CD14-positive monocyte (primary cell): Measurements from ENCODE around the gene CRTC1. TPM values are rescaled to one million over a fixed set of nuclear protein-coding genes. Genes with fewer than 3 reads are reported as not detected.

Experiments
- DNase-seq, 3 donors: peaks; one replicate each; pipeline ENCODE4 v3.0.0-alpha.2; 2011 to 2022
- H2AFZ ChIP-seq: 2 replicates; pipeline ENCODE4 v1.6.0; 2012; ENCODE audit warnings: mild to moderate bottlenecking, low read depth, low read length, inconsistent platforms; ENCODE audit not compliant: insufficient read depth, poor library complexity, severe bottlenecking
- H3K27ac ChIP-seq, 2 donors: 1 replicate in 1 of 2; 2 replicates in 1 of 2; pipeline ENCODE4 v1.5.1; 2012 to 2013; ENCODE audit warnings: low read length in 2 of 2, control low read depth in 1 of 2, inconsistent platforms in 1 of 2, low read depth in 1 of 2, mild to moderate bottlenecking in 1 of 2
- H3K27me3 ChIP-seq, 2 donors: one replicate each; pipeline versions ENCODE4 v1.6.0 to v1.6.1; 2011 to 2013; ENCODE audit warnings: low read length in 2 of 2; ENCODE audit not compliant: control insufficient read depth in 2 of 2, insufficient read depth in 2 of 2
- H3K36me3 ChIP-seq, 2 donors: replicated peaks in 1 of 2; 1 replicate in 1 of 2; 2 replicates in 1 of 2; pipeline versions ENCODE4 v1.5.1 to v1.6.1; 2012 to 2013; ENCODE audit warnings: low read length in 2 of 2, control low read depth in 1 of 2, inconsistent platforms in 1 of 2, mild to moderate bottlenecking in 1 of 2; ENCODE audit not compliant: insufficient read depth in 2 of 2, control insufficient read depth in 1 of 2
- H3K4me1 ChIP-seq, 2 donors: 1 replicate in 1 of 2; 2 replicates in 1 of 2; pipeline versions ENCODE4 v1.5.1 to v1.6.1; 2012 to 2013; ENCODE audit warnings: low read length in 2 of 2, control low read depth in 1 of 2, inconsistent platforms in 1 of 2, mild to moderate bottlenecking in 1 of 2, moderate library complexity in 1 of 2; ENCODE audit not compliant: insufficient read depth in 2 of 2, control insufficient read depth in 1 of 2
- H3K4me2 ChIP-seq: replicated peaks from 2 replicates; pipeline ENCODE3; 2012; ENCODE audit warnings: low read length, moderate library complexity, mild to moderate bottlenecking; ENCODE audit not compliant: poor library complexity, severe bottlenecking; ENCODE audit errors: extremely low read depth
- H3K4me3 ChIP-seq, 3 experiments: fragments of 200-600 bp in 1 of 3; sonication (generic) in 1 of 3; replicated peaks in 1 of 3; 1 replicate in 2 of 3; 2 replicates in 1 of 3; pipeline ENCODE4 v1.5.1; 2011 to 2013; ENCODE audit warnings: low read length in 3 of 3, mild to moderate bottlenecking in 3 of 3, control low read depth in 2 of 3, low read depth in 2 of 3, inconsistent platforms in 1 of 3, moderate library complexity in 1 of 3
- H3K79me2 ChIP-seq: 2 replicates; pipeline ENCODE4 v1.6.0; 2012; ENCODE audit warnings: mild to moderate bottlenecking, control low read depth, inconsistent platforms, low read length, moderate library complexity; ENCODE audit not compliant: insufficient read depth
- H3K9ac ChIP-seq: 2 replicates; pipeline ENCODE4 v1.6.0; 2017; ENCODE audit warnings: low read length, mild to moderate bottlenecking; ENCODE audit not compliant: insufficient read depth, poor library complexity, severe bottlenecking
- H3K9me3 ChIP-seq, 2 donors: replicated peaks in 1 of 2; 1 replicate in 1 of 2; 2 replicates in 1 of 2; pipeline versions ENCODE4 v1.5.1 to v1.6.1; 2012 to 2013; ENCODE audit warnings: low read length in 2 of 2, control low read depth in 1 of 2; ENCODE audit not compliant: control insufficient read depth in 1 of 2, insufficient read depth in 1 of 2
- H4K20me1 ChIP-seq: 2 replicates; pipeline ENCODE4 v1.6.0; 2012; ENCODE audit warnings: mild to moderate bottlenecking, low read length, control low read depth, moderate library complexity; ENCODE audit not compliant: insufficient read depth
- H3K27ac Mint-ChIP-seq, 7 donors: one replicate each; pipeline ENCODE4 v1.8.0; 2020; ENCODE audit warnings: mild to moderate bottlenecking in 7 of 7, mixed read lengths in 7 of 7, moderate library complexity in 6 of 7, inconsistent platforms in 2 of 7
- H3K27me3 Mint-ChIP-seq, 3 donors: one replicate each; pipeline ENCODE4 v1.8.0; 2021 to 2022; ENCODE audit warnings: low read depth in 3 of 3, mild to moderate bottlenecking in 3 of 3, mixed read lengths in 3 of 3, moderate library complexity in 3 of 3, inconsistent platforms in 1 of 3
- H3K36me3 Mint-ChIP-seq, 2 donors: one replicate each; pipeline ENCODE4 v1.8.0; 2020; ENCODE audit warnings: mixed read lengths in 2 of 2, inconsistent platforms in 1 of 2, mild to moderate bottlenecking in 1 of 2
- H3K4me1 Mint-ChIP-seq: one replicate; pipeline ENCODE4 v1.8.0; 2020; ENCODE audit warnings: mild to moderate bottlenecking, mixed read lengths
- H3K4me3 Mint-ChIP-seq, 2 donors: one replicate each; pipeline ENCODE4 v1.8.0; 2020; ENCODE audit warnings: mild to moderate bottlenecking in 2 of 2, mixed read lengths in 2 of 2, moderate library complexity in 1 of 2
- H3K9me3 Mint-ChIP-seq, 7 donors: one replicate each; pipeline ENCODE4 v1.8.0; 2020 to 2022; ENCODE audit warnings: mixed read lengths in 7 of 7, mild to moderate bottlenecking in 6 of 7, moderate library complexity in 6 of 7, inconsistent platforms in 2 of 7
- CTCF ChIP-seq: fragments of 200-600 bp; IDR thresholded peaks from one replicate; pipeline ENCODE4 v1.8.0; 2022; ENCODE audit warnings: antibody characterized with exemption, mild to moderate bottlenecking
- WGBS: methylation state at CpG from one replicate; pipeline ENCODE4 v1.1.5; 2013; ENCODE audit warnings: missing lambda C conversion rate; ENCODE audit not compliant: insufficient coverage; 5-methylcytosine and 5-hydroxymethylcytosine counted together
- intact Hi-C, 2 donors: fragments of 100-400 bp; cut with micrococcal nuclease; formaldehyde crosslinking; loops; one replicate each; pipeline versions ENCODE4 v1.15.0 to v1.15.1; 2023
- polyA plus RNA-seq, 3 donors: library from polyadenylated mRNA; depleted of rRNA in 1 of 3; unstranded in 2 of 3; stranded (reverse) in 1 of 3; fragments of 300-500 nt in 2 of 3; fragments of >200 nt in 1 of 3; fragmentation: Illumina TruSeq in 2 of 3; gene quantifications; 1 replicate in 2 of 3; 2 replicates in 1 of 3; pipeline ENCODE4 v1.2.3, GENCODE V29; 2012 to 2021

The CRTC1 gene
- polyA plus RNA-seq, 3 donors, result 0.28 to 9.2 (median 0.55) TPM

DNA sequence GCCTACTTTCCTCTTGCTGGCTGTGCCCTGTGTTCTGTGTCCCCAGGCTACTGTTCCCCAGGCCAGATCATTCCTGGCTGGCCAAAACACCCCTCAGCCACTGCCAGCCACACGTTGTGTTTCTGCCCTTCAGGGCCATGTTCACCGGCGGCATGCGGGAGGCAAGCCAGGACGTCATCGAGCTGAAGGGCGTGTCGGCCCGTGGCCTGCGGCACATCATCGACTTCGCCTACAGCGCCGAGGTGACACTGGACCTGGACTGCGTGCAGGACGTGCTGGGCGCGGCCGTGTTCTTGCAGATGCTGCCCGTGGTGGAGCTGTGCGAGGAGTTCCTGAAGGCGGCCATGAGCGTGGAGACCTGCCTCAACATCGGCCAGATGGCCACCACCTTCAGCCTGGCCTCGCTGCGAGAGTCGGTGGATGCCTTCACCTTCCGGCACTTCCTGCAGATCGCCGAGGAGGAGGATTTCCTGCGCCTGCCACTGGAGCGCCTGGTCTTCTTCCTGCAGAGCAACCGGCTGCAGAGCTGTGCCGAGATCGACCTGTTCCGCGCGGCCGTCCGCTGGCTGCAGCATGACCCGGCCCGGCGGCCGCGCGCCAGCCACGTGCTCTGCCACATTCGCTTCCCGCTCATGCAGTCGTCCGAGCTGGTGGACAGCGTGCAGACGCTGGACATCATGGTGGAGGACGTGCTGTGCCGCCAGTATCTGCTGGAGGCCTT, 15.8 kb upstream of the CRTC1 start:
- H3K27me3 ChIP-seq, result no peaks in the 10 kb centered on the region
- Mint-ChIP-seq H3K36me3 (peaks cover 39 to 60% of the 10 kb centered on the region in 2 donors), H3K4me1 (peaks cover 4% of the 10 kb centered on the region), H3K27ac (no peak overlapping the region), H3K9me3 (peaks cover 0 to 2% (median 0%) of the 10 kb centered on the region in 7 donors), H3K27me3 (peaks cover 0 to 1% (median 0%) of the 10 kb centered on the region in 3 donors), H3K4me3 (no peak overlapping the region)
- H3K4me1 ChIP-seq, result no peaks in the 10 kb centered on the region
- H3K79me2 ChIP-seq, result no peaks in the 10 kb centered on the region
- H4K20me1 ChIP-seq, result peaks cover 8% of the 10 kb centered on the region
- no peak overlapping the region for H3K9ac ChIP-seq
- H3K4me2 ChIP-seq, result no peak overlapping the region
- TF ChIP-seq CTCF, result no peak
- no peak overlapping the region for H3K4me3 ChIP-seq
- no peaks in the 10 kb centered on the region for H3K9me3 ChIP-seq
- intact Hi-C loops, result no loop called here
- WGBS, result 96% methylated on average over 55 of the region's 55 CpGs
- H3K36me3 ChIP-seq, result peaks cover 26 to 57% of the 10 kb centered on the region in 2 donors
- H3K27ac ChIP-seq, result no peak overlapping the region
- no peak for DNase-seq
- H2AFZ ChIP-seq, result no peak overlapping the region

DNA sequence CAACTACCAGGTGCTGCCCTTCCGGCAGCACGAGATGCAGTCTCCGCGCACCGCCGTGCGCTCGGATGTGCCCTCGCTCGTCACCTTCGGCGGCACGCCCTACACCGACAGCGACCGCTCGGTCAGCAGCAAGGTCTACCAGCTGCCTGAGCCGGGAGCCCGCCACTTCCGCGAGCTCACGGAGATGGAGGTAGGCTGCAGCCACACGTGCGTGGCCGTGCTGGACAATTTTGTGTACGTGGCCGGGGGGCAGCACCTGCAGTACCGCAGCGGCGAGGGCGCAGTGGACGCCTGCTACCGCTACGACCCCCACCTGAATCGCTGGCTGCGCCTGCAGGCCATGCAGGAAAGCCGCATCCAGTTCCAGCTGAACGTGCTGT, 15.2 kb upstream of the CRTC1 start:
- Mint-ChIP-seq H3K27ac (no peak overlapping the region), H3K4me1 (peaks cover 4% of the 10 kb centered on the region), H3K36me3 (peaks cover 39 to 60% of the 10 kb centered on the region in 2 donors), H3K4me3 (no peak overlapping the region), H3K9me3 (peaks cover 0 to 2% (median 0%) of the 10 kb centered on the region in 7 donors), H3K27me3 (peaks cover 0 to 1% (median 0%) of the 10 kb centered on the region in 3 donors)
- H3K4me1 ChIP-seq, result no peaks in the 10 kb centered on the region
- no peaks in the 10 kb centered on the region for H3K9me3 ChIP-seq
- H4K20me1 ChIP-seq, result peaks cover 4% of the 10 kb centered on the region
- H3K36me3 ChIP-seq, result peaks cover 26 to 57% of the 10 kb centered on the region in 2 donors
- H3K4me3 ChIP-seq, result no peak overlapping the region
- H3K9ac ChIP-seq, result no peak overlapping the region
- no peaks in the 10 kb centered on the region for H3K79me2 ChIP-seq
- no peak overlapping the region for H3K4me2 ChIP-seq
- intact Hi-C loops, result no loop called here
- no peak for TF ChIP-seq CTCF
- no peak overlapping the region for H2AFZ ChIP-seq
- WGBS, result 98% methylated on average over 38 of the region's 38 CpGs
- no peak overlapping the region for H3K27ac ChIP-seq
- no peak for DNase-seq
- no peaks in the 10 kb centered on the region for H3K27me3 ChIP-seq
